ENCODE measurements around the gene PCK2. TPM values are rescaled to one million over a fixed set of nuclear protein-coding genes. Genes with fewer than 3 reads are reported as not detected.

The PCK2 gene
- total and polyA plus RNA-seq, 2 of the 13 experiments (the other 11 are each of a cell fraction or from before 2014, with no cell fraction given) = 129 to 272 TPM

DNA sequence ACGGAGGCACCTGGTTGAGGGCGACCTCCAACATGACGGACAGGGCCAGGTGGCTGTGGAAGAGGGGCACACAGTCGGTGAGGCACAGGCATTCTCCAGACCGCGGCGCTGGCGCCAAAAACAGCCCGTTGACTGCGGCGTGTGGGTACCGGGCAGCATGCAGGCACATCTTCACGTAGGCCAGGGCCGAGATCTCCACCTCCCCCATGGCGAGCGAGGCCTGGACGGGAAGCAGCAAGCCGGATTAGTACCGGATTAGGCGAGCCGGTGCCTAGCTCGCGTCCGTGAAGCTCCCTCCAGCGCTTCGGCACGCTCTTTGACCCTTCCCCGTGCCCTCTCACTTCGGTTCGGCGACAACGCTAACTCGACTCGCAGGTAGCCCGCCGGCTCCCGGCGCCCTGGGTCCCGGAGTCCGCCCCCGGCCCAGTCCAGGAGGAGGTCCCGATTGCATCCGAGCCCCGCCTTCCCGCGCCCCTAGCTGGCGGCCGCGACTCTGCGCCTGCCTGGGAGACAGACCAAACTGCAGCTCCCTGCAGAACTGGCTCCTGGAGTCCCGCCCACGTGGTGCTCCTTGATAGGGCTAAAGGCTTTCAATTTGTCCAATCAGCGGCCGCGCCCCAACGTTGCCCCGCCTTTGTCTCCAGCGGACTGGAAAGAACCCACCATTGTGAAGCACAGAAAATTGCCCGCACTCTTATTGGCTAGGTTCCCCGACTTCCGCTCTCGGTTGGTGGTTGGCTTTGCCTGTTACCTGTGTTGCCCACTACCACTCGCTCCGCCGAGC, 47.2 kb downstream of the PCK2 start, which contains the start of gene EMC9 (continued):
- TF ChIP-seq ZNF260 (CRISPR knock-in tag; IDR thresholded peaks at IDR 0.05; ENCODE audit: borderline replicate concordance, low read depth) (peak; percentile 98; the same call in 1 of the 2 replicates), SNRNP70 (IDR thresholded peaks at IDR 0.05; ENCODE audit: low read depth, low read length) (no peak), MAFF (IDR thresholded peaks at IDR 0.05; ENCODE audit: low read depth, low read length) (peak; percentile 60; the same call in 1 of the 2 replicates), ZNF264 (CRISPR knock-in tag; IDR thresholded peaks at IDR 0.05) (0 out of 2 replicates have a peak, but pooled peaks have one; percentile 43), ZNF782 (CRISPR knock-in tag; IDR thresholded peaks at IDR 0.05; ENCODE audit: borderline replicate concordance) (peak; percentile 99), ZSCAN12 (CRISPR knock-in tag; IDR thresholded peaks at IDR 0.05) (peak; percentile 68), ISL2 (CRISPR knock-in tag; IDR thresholded peaks at IDR 0.05) (peak; percentile 78), NRL (CRISPR knock-in tag; IDR thresholded peaks at IDR 0.05; ENCODE audit: borderline replicate concordance) (no peak), ZNF136 (CRISPR knock-in tag; IDR thresholded peaks at IDR 0.05; ENCODE audit: low read depth) (no peak; the same call in 1 of the 2 replicates), ZNF10 (CRISPR knock-in tag; IDR thresholded peaks at IDR 0.05; ENCODE audit: borderline replicate concordance, low read depth) (0 out of 2 replicates have a peak, but pooled peaks have one; percentile 82), KLF15 (CRISPR knock-in tag; IDR thresholded peaks at IDR 0.05; ENCODE audit: borderline replicate concordance) (peak; percentile 97), LCORL (IDR thresholded peaks at IDR 0.05) (no peak), LCORL (CRISPR knock-in tag; IDR thresholded peaks at IDR 0.05) (no peak), SMC3 (IDR thresholded peaks at IDR 0.05; ENCODE audit: low read length) (no peak), NBN (conservative IDR thresholded peaks at IDR 0.05) (no peak), CBX2 (IDR thresholded peaks at IDR 0.05; ENCODE audit: low read depth, low read length) (no peak), CBX2 (CRISPR knock-in tag; IDR thresholded peaks at IDR 0.05; ENCODE audit: low read depth) (peak; percentile 96), ZNF589 (CRISPR knock-in tag; conservative IDR thresholded peaks at IDR 0.05) (no peak)
- TF ChIP-seq, protein P1, sequence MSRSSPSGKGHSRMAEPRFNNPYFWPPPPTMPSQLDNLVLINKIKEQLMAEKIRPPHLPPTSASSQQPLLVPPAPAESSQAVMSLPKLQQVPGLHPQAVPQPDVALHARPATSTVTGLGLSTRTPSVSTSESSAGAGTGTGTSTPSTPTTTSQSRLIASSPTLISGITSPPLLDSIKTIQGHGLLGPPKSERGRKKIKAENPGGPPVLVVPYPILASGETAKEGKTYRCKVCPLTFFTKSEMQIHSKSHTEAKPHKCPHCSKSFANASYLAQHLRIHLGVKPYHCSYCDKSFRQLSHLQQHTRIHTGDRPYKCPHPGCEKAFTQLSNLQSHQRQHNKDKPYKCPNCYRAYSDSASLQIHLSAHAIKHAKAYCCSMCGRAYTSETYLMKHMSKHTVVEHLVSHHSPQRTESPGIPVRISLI (CRISPR knock-in tag; IDR thresholded peaks at IDR 0.05; ENCODE audit: borderline replicate concordance) = peak; percentile 72
- TF ChIP-seq, protein P2, sequence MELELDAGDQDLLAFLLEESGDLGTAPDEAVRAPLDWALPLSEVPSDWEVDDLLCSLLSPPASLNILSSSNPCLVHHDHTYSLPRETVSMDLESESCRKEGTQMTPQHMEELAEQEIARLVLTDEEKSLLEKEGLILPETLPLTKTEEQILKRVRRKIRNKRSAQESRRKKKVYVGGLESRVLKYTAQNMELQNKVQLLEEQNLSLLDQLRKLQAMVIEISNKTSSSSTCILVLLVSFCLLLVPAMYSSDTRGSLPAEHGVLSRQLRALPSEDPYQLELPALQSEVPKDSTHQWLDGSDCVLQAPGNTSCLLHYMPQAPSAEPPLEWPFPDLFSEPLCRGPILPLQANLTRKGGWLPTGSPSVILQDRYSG (CRISPR knock-in tag; IDR thresholded peaks at IDR 0.05) = 0 out of 2 replicates have a peak, but pooled peaks have one; percentile 41
- TF ChIP-seq, protein P3, sequence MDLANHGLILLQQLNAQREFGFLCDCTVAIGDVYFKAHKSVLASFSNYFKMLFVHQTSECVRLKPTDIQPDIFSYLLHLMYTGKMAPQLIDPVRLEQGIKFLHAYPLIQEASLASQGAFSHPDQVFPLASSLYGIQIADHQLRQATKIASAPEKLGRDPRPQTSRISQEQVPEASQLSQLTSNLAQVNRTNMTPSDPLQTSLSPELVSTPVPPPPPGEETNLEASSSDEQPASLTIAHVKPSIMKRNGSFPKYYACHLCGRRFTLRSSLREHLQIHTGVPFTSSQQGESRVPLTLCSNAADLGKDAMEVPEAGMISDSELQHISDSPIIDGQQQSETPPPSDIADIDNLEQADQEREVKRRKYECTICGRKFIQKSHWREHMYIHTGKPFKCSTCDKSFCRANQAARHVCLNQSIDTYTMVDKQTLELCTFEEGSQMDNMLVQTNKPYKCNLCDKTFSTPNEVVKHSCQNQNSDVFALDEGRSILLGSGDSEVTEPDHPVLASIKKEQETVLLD (CRISPR knock-in tag; IDR thresholded peaks at IDR 0.05; ENCODE audit: low read depth) = no peak
- TF ChIP-seq, protein P4, sequence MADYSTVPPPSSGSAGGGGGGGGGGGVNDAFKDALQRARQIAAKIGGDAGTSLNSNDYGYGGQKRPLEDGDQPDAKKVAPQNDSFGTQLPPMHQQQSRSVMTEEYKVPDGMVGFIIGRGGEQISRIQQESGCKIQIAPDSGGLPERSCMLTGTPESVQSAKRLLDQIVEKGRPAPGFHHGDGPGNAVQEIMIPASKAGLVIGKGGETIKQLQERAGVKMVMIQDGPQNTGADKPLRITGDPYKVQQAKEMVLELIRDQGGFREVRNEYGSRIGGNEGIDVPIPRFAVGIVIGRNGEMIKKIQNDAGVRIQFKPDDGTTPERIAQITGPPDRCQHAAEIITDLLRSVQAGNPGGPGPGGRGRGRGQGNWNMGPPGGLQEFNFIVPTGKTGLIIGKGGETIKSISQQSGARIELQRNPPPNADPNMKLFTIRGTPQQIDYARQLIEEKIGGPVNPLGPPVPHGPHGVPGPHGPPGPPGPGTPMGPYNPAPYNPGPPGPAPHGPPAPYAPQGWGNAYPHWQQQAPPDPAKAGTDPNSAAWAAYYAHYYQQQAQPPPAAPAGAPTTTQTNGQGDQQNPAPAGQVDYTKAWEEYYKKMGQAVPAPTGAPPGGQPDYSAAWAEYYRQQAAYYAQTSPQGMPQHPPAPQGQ (CRISPR knock-in tag; IDR thresholded peaks at IDR 0.05; ENCODE audit: borderline replicate concordance) = 0 out of 2 replicates have a peak, but pooled peaks have one; percentile 64
- TF ChIP-seq, protein P5, sequence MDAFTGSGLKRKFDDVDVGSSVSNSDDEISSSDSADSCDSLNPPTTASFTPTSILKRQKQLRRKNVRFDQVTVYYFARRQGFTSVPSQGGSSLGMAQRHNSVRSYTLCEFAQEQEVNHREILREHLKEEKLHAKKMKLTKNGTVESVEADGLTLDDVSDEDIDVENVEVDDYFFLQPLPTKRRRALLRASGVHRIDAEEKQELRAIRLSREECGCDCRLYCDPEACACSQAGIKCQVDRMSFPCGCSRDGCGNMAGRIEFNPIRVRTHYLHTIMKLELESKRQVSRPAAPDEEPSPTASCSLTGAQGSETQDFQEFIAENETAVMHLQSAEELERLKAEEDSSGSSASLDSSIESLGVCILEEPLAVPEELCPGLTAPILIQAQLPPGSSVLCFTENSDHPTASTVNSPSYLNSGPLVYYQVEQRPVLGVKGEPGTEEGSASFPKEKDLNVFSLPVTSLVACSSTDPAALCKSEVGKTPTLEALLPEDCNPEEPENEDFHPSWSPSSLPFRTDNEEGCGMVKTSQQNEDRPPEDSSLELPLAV (CRISPR knock-in tag; conservative IDR thresholded peaks at IDR 0.05; ENCODE audit: low read depth) = no peak
